K562 (cell line): ENCODE measurements around the gene GOLGA5. TPM values are rescaled to one million over a fixed set of nuclear protein-coding genes. Genes with fewer than 3 reads are reported as not detected.

Experiments
- CC2D1A ChIP-seq: fragments of 450-650 bp; IDR thresholded peaks from 2 replicates; pipeline ENCODE4 v1.6.1; 2017; ENCODE audit warnings: mild to moderate bottlenecking
- CXXC5 ChIP-seq: fragments of 250-450 bp; sonication (Bioruptor Pico); IDR thresholded peaks from 2 replicates; pipeline ENCODE4 v1.8.0; 2022; ENCODE audit warnings: inconsistent platforms, mild to moderate bottlenecking, moderate library complexity
- FIP1L1 ChIP-seq: fragments of 200-400 bp; formaldehyde crosslinking; IDR thresholded peaks from 2 replicates; pipeline ENCODE4 v1.6.1; 2018; ENCODE audit warnings: mild to moderate bottlenecking, low read depth, low read length; ENCODE audit not compliant: poor library complexity, severe bottlenecking
- GTF2F1 ChIP-seq: IDR thresholded peaks from 2 replicates; pipeline ENCODE4 v1.6.1; 2011; ENCODE audit warnings: low read depth, low read length, improper control_type of control experiment
- HDAC6 ChIP-seq: IDR thresholded peaks from 2 replicates; pipeline ENCODE4 v1.6.1; 2012; ENCODE audit warnings: low read depth, mild to moderate bottlenecking, control low read depth, inconsistent platforms, low read length, moderate library complexity
- KLF13 ChIP-seq: fragments of 450-650 bp; IDR thresholded peaks from 2 replicates; pipeline ENCODE4 v1.6.1; 2016; ENCODE audit warnings: missing genetic modification characterization, low read depth, mild to moderate bottlenecking, missing compliant biosample characterization, moderate library complexity, borderline replicate concordance
- LCOR ChIP-seq: sonication (generic); formaldehyde crosslinking; IDR thresholded peaks from 2 replicates; pipeline ENCODE4 v1.8.0; 2022; ENCODE audit warnings: mild to moderate bottlenecking, missing genetic modification reagents
- MAZ ChIP-seq, 2 experiments: fragments of 450-650 bp in 1 of 2; sonication (generic) in 1 of 2; formaldehyde crosslinking; IDR thresholded peaks in 1 of 2; conservative IDR thresholded peaks in 1 of 2; 2 replicates each; pipeline versions ENCODE4 v1.4.0 to v1.5.0; 2020; ENCODE audit warnings: mild to moderate bottlenecking in 1 of 2, missing genetic modification reagents in 1 of 2
- MXI1 ChIP-seq: IDR thresholded peaks from 2 replicates; pipeline ENCODE4 v1.6.1; 2011; ENCODE audit warnings: low read depth, mild to moderate bottlenecking, improper control_type of control experiment, low read length
- NEUROD1 ChIP-seq: fragments of 150-350 bp; IDR thresholded peaks from 2 replicates; pipeline ENCODE4 v1.6.1; 2014; ENCODE audit warnings: borderline replicate concordance, low read length, low read depth; ENCODE audit not compliant: partially characterized antibody
- NFE2L1 ChIP-seq: fragments of 450-650 bp; IDR thresholded peaks from 2 replicates; pipeline ENCODE4 v1.6.1; 2016; ENCODE audit warnings: missing genetic modification characterization, low read depth, mild to moderate bottlenecking, missing compliant biosample characterization, moderate library complexity, borderline replicate concordance
- NFXL1 ChIP-seq: fragments of 450-650 bp; formaldehyde crosslinking; IDR thresholded peaks from 2 replicates; pipeline ENCODE4 v1.4.0; 2021; ENCODE audit warnings: mild to moderate bottlenecking
- NONO ChIP-seq, 2 experiments: fragments of 200-400 bp in 1 of 2; fragments of 450-650 bp in 1 of 2; formaldehyde crosslinking in 1 of 2; IDR thresholded peaks; 2 replicates each; pipeline ENCODE4 v1.6.1; 2017; ENCODE audit warnings: low read depth in 2 of 2, mild to moderate bottlenecking in 2 of 2, moderate library complexity in 2 of 2, low read length in 1 of 2
- PTTG1 ChIP-seq: fragments of 450-650 bp; IDR thresholded peaks from 2 replicates; pipeline ENCODE4 v1.6.1; 2016; ENCODE audit warnings: low read depth, mild to moderate bottlenecking, missing genetic modification characterization, missing compliant biosample characterization
- RNF2 ChIP-seq: sonication (generic); IDR thresholded peaks from 2 replicates; pipeline ENCODE4 v1.6.1; 2016
- THRAP3 ChIP-seq: fragments of 450-650 bp; IDR thresholded peaks from 2 replicates; pipeline ENCODE4 v1.6.1; 2016; ENCODE audit warnings: mild to moderate bottlenecking, inconsistent platforms, borderline replicate concordance
- TRIM24 ChIP-seq, 2 experiments: fragments of 450-650 bp; IDR thresholded peaks; 2 replicates each; pipeline ENCODE4 v1.6.1; 2016
- YY1 ChIP-seq, 3 experiments: IDR thresholded peaks; 2 replicates each; pipeline ENCODE4 v1.6.1; 2011; ENCODE audit warnings: low read length in 2 of 3, mild to moderate bottlenecking in 2 of 3, moderate library complexity in 2 of 3, borderline replicate concordance in 1 of 3, control low read depth in 1 of 3, low read depth in 1 of 3; ENCODE audit not compliant: insufficient read depth in 3 of 3, insufficient replicate concordance in 2 of 3, control insufficient read depth in 1 of 3, insufficient read length in 1 of 3; ENCODE audit errors: extremely low read depth in 1 of 3
- ZBTB7A ChIP-seq: IDR thresholded peaks from 2 replicates; pipeline ENCODE4 v1.6.1; 2011; ENCODE audit warnings: low read depth, mild to moderate bottlenecking, low read length, moderate library complexity, borderline replicate concordance; ENCODE audit not compliant: control insufficient read depth
- ZNF311 ChIP-seq: fragments of 250-450 bp; sonication (Bioruptor Pico); IDR thresholded peaks from 2 replicates; pipeline ENCODE4 v1.4.0; 2020; ENCODE audit warnings: mild to moderate bottlenecking, moderate library complexity
- polyA plus RNA-seq, 8 experiments: library from polyadenylated mRNA; depleted of rRNA in 4 of 8; stranded (reverse) in 5 of 8; unstranded in 3 of 8; fragments of >200 nt; fragmentation: Nextera tagmentation in 2 of 8; fragmentation: Illumina TruSeq in 1 of 8; extraction: Ambion mirVana in 2 of 8; extraction: Trizol in 1 of 8; gene quantifications; 2 replicates each; pipeline versions ENCODE4 v1.2.1 to v1.2.3, GENCODE V29; 2011 to 2014; ENCODE audit warnings: inconsistent platforms in 1 of 8, missing spikeins in 1 of 8
- total RNA-seq, 7 experiments: library from RNA; depleted of rRNA in 6 of 7; stranded (reverse); fragments of >200 nt in 6 of 7; fragmentation: Illumina TruSeq in 2 of 7; extraction: Trizol in 2 of 7; gene quantifications; 2 replicates each; pipeline versions ENCODE4 v1.2.1 to v1.2.3, GENCODE V29; 2011 to 2021; ENCODE audit warnings: low replicate concordance in 1 of 7
- TF ChIP-seq, protein P1 (sequence below), 2 experiments: fragments of 450-650 bp; IDR thresholded peaks; 2 replicates each; pipeline ENCODE4 v1.6.1; 2016
- TF ChIP-seq, protein P2 (sequence below): sonication (generic); formaldehyde crosslinking; IDR thresholded peaks from 2 replicates; pipeline ENCODE4 v1.4.0; 2020; ENCODE audit warnings: mild to moderate bottlenecking, missing genetic modification reagents

GOLGA5 gene
- total and polyA plus RNA-seq, 9 of the 15 experiments (the other 6 are each of a cell fraction or from before 2014, with no cell fraction given), result 5.7 to 19.6 (median 12.7) TPM

DNA sequence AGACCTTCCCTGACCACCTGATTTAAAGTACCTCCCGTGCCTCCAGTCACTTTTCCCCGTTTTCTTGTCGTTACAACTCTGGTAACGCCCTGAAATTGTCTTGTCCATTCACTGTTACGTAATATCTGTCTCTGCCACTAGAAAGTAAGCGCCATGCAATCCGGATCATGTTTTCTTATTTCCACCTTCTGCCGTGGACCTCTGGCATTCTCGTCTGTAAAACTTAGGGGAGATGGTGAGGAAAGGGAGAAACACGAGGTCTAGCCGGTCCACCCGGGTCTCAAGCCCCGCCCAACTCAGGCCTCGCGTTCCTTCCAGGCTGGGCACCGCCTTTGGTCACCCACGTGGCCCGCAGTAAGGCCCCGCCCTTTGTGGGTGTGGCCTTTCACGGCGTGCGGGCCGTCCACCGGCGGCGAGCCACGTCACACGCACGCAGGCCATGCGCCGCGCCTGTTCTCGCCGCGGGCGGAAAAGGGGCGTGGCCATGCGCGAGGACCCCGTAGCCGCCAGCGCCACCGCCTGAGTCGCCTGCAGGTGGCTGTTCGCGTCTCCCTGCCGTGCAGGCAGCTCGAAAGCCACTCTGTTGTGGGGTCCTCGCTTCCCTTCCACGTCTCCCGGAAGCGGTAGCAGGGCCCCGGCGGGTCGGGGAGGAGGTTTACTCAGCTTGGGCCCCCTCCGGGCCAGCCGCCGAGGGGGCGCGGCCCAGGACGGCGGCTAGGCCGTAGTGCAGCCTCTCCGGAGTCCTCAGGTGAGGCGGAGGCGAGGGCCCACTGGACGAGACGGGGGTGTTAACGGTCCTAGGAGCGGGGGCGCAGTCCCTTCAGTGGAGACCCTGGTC is at the start of gene GOLGA5 (continued):
- TF ChIP-seq CXXC5 (CRISPR knock-in tag) (peak; percentile 94), NFE2L1 (no peak), LCOR (0 out of 2 replicates have a peak, but pooled peaks have one; percentile 54), TRIM24 (IDR thresholded peaks at IDR 0.05) (peak; percentile 65 to 79), MAZ (CRISPR knock-in tag; conservative IDR thresholded peaks at IDR 0.05 in 1 of 2, IDR thresholded peaks at IDR 0.05 in 1 of 2) (peak in 1 of 2 experiments; percentile 88; a peak in 3 of 4 replicates), NONO (IDR thresholded peaks at IDR 0.05; ENCODE audit: low read depth in 2 of 2, low read length in 1 of 2) (0 out of 4 replicates have a peak, but pooled peaks of 1 of the 2 experiments have one; percentile 19), ZNF311 (no peak), CC2D1A (peak; percentile 45; the same call in 1 of the 2 replicates), RNF2 (0 out of 2 replicates have a peak, but pooled peaks have one; percentile 34), NFXL1 (CRISPR knock-in tag) (no peak), YY1 (IDR thresholded peaks at IDR 0.05; ENCODE audit: borderline replicate concordance in 1 of 3, control insufficient read depth in 1 of 3, extremely low read depth in 1 of 3, insufficient read depth in 3 of 3, insufficient read length in 1 of 3, insufficient replicate concordance in 2 of 3, low read depth in 1 of 3, low read length in 2 of 3) (peak in 2 of 3 experiments; percentile 16 to 29), MXI1 (no peak), ZBTB7A (peak; percentile 64; the same call in 1 of the 2 replicates), FIP1L1 (peak; percentile 69), PTTG1 (tag) (no peak), KLF13 (peak; percentile 59; the same call in 1 of the 2 replicates), HDAC6 (no peak), NEUROD1 (peak; percentile 26), THRAP3 (0 out of 2 replicates have a peak, but pooled peaks have one; percentile 39), GTF2F1 (no peak)
- TF ChIP-seq, protein P1, sequence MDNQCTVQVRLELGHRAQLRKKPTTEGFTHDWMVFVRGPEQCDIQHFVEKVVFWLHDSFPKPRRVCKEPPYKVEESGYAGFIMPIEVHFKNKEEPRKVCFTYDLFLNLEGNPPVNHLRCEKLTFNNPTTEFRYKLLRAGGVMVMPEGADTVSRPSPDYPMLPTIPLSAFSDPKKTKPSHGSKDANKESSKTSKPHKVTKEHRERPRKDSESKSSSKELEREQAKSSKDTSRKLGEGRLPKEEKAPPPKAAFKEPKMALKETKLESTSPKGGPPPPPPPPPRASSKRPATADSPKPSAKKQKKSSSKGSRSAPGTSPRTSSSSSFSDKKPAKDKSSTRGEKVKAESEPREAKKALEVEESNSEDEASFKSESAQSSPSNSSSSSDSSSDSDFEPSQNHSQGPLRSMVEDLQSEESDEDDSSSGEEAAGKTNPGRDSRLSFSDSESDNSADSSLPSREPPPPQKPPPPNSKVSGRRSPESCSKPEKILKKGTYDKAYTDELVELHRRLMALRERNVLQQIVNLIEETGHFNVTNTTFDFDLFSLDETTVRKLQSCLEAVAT (IDR thresholded peaks at IDR 0.05), result peak in 1 of 2 experiments; percentile 75; a peak in 2 of 4 replicates
- TF ChIP-seq, protein P2, sequence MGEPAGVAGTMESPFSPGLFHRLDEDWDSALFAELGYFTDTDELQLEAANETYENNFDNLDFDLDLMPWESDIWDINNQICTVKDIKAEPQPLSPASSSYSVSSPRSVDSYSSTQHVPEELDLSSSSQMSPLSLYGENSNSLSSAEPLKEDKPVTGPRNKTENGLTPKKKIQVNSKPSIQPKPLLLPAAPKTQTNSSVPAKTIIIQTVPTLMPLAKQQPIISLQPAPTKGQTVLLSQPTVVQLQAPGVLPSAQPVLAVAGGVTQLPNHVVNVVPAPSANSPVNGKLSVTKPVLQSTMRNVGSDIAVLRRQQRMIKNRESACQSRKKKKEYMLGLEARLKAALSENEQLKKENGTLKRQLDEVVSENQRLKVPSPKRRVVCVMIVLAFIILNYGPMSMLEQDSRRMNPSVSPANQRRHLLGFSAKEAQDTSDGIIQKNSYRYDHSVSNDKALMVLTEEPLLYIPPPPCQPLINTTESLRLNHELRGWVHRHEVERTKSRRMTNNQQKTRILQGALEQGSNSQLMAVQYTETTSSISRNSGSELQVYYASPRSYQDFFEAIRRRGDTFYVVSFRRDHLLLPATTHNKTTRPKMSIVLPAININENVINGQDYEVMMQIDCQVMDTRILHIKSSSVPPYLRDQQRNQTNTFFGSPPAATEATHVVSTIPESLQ, result 0 out of 2 replicates have a peak, but pooled peaks have one; percentile 41
